ENCODE measurements around the gene CDKN2C. TPM values are rescaled to one million over a fixed set of nuclear protein-coding genes. Genes with fewer than 3 reads are reported as not detected.

CDKN2C gene
- total RNA-seq, 1 experiment from 2014 or later, result 9.4 TPM

GRCh38 chr1:50968821-50969610, 1.0 kb upstream of the CDKN2C start (continued):
- TF ChIP-seq MAX (IDR thresholded peaks at IDR 0.05) (no peak), CEBPB (IDR thresholded peaks at IDR 0.05; ENCODE audit: low read depth) (no peak), CBX3 (IDR thresholded peaks at IDR 0.05; ENCODE audit: low read depth) (no peak), ELF1 (IDR thresholded peaks at IDR 0.05; ENCODE audit: borderline replicate concordance, low read depth) (no peak), REST (IDR thresholded peaks at IDR 0.05; ENCODE audit: low read depth) (no peak)

- Histone ChIP-seq H3K9ac (ENCODE audit: low read length) (peak overlapping the region; percentile 77), H3K9me2 (ENCODE audit: insufficient read depth) (no peaks in the 10 kb centered on the region; the same call in 1 of the 2 replicates), H2AFZ (ENCODE audit: low read depth, low read length, poor library complexity, severe bottlenecking) (peak overlapping the region; percentile 75), H3K9me3 (ENCODE audit: control insufficient read depth in 1 of 2, insufficient read depth in 1 of 2, low read depth in 1 of 2, low read length in 2 of 2) (no peaks in the 10 kb centered on the region), H3K4me2 (ENCODE audit: low read length) (peak overlapping the region; percentile 96), H3K4me1 (ENCODE audit: control insufficient read depth in 1 of 2, insufficient read depth in 2 of 2, low read length in 2 of 2) (peaks cover 7 to 24% of the 10 kb centered on the region in 2 experiments; a peak in 3 of 4 replicates), H3K4me3 (replicated peaks in 1 of 2; ENCODE audit: low read depth in 1 of 2, low read length in 2 of 2) (peak overlapping the region; percentile 82 to 93), H3K36me3 (ENCODE audit: control insufficient read depth in 1 of 2, insufficient read depth in 2 of 2, low read length in 2 of 2) (no peaks in the 10 kb centered on the region), H4K20me1 (ENCODE audit: insufficient read depth) (no peaks in the 10 kb centered on the region), H3K27ac (ENCODE audit: low read depth, low read length) (no peak overlapping the region), H3K27me3 (ENCODE audit: insufficient read depth, low read length) (no peaks in the 10 kb centered on the region), H3K79me2 (ENCODE audit: insufficient read depth, low read length) (no peaks in the 10 kb centered on the region)
- TF ChIP-seq POLR2AphosphoS5 (IDR thresholded peaks at IDR 0.05; ENCODE audit: low read depth, low read length), result no peak
- no peak for TF ChIP-seq RAD21 (IDR thresholded peaks at IDR 0.05; ENCODE audit: low read depth)
- TF ChIP-seq SP1 (IDR thresholded peaks at IDR 0.05; ENCODE audit: low read depth), result no peak
- TF ChIP-seq ATF3 (IDR thresholded peaks at IDR 0.05), result no peak
- no peak for TF ChIP-seq POLR2A (IDR thresholded peaks at IDR 0.05; ENCODE audit: borderline replicate concordance, extremely low read depth, insufficient read depth, insufficient read length)
- no peak for TF ChIP-seq EGR1 (IDR thresholded peaks at IDR 0.05; ENCODE audit: low read depth)
- TF ChIP-seq ELF1 (IDR thresholded peaks at IDR 0.05; ENCODE audit: borderline replicate concordance, low read depth), result no peak
- no peak for TF ChIP-seq MAX (IDR thresholded peaks at IDR 0.05)
- TF ChIP-seq EZH2 (IDR thresholded peaks at IDR 0.05), result no peak
- TF ChIP-seq ZFX (IDR thresholded peaks at IDR 0.05), result no peak
- no peak for TF ChIP-seq TCF7L2 (IDR thresholded peaks at IDR 0.05; ENCODE audit: borderline replicate concordance, extremely low read depth, insufficient read depth, insufficient read length)
- TF ChIP-seq JUND (IDR thresholded peaks at IDR 0.05), result no peak
- TF ChIP-seq SRF (IDR thresholded peaks at IDR 0.05; ENCODE audit: low read depth), result no peak
- no peak for TF ChIP-seq ZNF274 (IDR thresholded peaks at IDR 0.05; ENCODE audit: low read depth, low read length)
- no peak for TF ChIP-seq SIN3A (IDR thresholded peaks at IDR 0.05; ENCODE audit: low read depth)
- no peak for TF ChIP-seq ZBTB33 (IDR thresholded peaks at IDR 0.05; ENCODE audit: extremely low read depth, insufficient replicate concordance, low read length)
- TF ChIP-seq EZH2phosphoT487 (IDR thresholded peaks at IDR 0.05; ENCODE audit: borderline replicate concordance), result no peak
- ATAC-seq (no peak), DNase-seq (ENCODE audit: low read depth, low spot score) (no peak)
- POLR2A ChIA-PET, result interaction anchor here (1.3 to 3.2 kb wide), 2 partner anchors 9 to 10 kb away, joined by 4 to 9 read pairs; partner anchors contain the start of gene FAF1
- CTCF ChIA-PET, result interaction anchor here (1.2 kb wide), 1 partner anchor 98 kb away, joined by 4 read pairs; no protein-coding TSS in a partner anchor
- RAD21 ChIA-PET (ENCODE audit: low non-redundant PET in 1 of 2, low total read pairs in 2 of 2, uncharacterized antibody in 2 of 2, unreplicated experiment in 2 of 2), result no interaction called here
- intact Hi-C loops (cut with micrococcal nuclease), result no loop called here
- TSS peak; percentile 43 for BruUV-seq (replicated peaks)
Observed at GRCh38 chr1:50970509-50970887, 453 bp downstream of the CDKN2C start.

Data from HCT116 (cell line).